HG02571 (cell line): ENCODE data around the gene COMMD2.

Experiments
- ATAC-seq: cut with Tn5 transposase; IDR thresholded peaks from one replicate; pipeline ENCODE4 v1.9.1; 2021; ENCODE audit warnings: mild to moderate bottlenecking, moderate library complexity; ENCODE audit not compliant: unreplicated experiment

Gene COMMD2

DNA sequence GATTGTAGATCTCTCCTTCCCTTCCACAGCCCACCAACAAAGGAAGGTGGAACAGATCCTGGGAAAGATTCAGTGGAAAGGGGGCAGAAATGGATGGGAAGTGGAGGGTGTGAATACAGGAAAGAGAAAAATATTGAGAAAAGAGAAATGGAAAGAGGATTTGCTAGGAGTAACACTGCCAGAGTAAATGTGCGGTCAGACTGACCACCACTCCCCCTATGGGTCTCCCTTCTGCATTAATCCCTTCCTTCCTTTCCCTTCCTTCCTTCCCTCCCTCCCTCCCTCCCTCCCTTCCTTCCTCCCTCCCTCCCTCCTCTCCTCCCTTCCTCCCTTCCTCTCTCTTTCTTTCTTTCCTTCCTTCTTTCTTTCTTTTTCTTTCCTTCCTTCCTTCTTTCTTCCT lies 12.0 kb upstream of the COMMD2 start:
- no peak for ATAC-seq

DNA sequence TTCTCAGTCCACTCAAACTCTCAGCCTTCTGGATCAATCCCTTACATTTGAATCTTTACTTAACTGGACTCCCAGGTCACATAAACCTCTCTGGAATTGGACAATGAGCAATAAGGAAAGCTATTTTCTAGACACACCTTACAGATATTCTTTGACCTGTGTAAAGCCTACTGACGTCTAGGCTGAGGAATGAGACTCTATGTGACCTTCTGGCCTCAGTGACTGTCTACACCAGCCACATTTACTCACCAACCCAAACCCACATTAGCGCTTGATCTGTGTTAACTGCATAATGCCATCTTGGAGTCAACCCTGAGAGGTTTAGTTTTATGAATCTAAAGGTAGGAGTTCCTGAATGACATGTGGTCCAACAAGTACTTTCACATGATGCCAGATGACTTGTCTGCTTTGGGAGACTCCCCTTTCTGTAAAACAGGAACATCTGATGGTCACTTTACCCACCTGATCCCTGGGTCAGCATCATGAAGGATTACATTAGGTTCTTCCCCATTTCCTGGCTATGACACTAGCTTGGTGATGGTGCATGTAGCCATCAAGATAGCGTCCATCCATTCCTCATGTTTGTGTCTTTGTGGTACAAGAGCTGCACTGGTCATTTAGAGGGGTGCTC lies 11.4 kb upstream of the COMMD2 start:
- ATAC-seq: no peak

DNA sequence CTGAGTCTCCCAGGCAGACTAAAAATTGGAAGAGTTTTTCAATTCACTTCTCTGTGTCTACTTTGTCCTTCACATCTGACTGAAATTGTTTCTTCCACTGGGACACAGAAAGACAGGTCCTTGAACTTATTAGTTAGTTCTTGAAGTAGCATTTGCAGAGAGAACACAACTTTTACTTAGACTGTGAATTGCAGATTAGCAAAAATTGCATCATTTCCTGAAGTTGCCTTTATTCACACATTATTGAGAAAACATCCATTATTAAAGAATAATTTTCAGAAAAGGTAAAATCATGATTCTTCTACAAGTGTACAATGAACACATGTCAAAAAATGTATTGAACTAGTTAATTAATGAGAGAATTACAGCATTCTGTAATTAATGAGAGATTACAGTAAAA lies 1.4 kb upstream of the COMMD2 start:
- ATAC-seq: no peak

DNA sequence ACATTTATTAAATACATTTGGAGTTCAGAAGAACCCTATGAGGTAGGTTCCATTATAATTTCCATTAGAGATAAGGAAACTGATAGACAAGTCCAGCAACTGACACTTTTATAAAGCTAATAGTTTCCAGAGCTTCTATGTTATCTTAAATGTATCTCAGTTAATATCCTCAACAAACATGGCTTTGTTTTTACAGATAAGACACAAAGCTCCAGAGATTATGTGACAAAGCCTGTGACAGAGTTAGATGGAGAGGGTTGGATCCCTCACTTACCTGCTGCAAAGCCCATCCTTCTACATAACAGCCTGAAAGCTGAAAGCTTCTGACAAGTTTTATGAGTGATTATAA lies 473 bp upstream of the COMMD2 start:
- ATAC-seq: peak; percentile 4

DNA sequence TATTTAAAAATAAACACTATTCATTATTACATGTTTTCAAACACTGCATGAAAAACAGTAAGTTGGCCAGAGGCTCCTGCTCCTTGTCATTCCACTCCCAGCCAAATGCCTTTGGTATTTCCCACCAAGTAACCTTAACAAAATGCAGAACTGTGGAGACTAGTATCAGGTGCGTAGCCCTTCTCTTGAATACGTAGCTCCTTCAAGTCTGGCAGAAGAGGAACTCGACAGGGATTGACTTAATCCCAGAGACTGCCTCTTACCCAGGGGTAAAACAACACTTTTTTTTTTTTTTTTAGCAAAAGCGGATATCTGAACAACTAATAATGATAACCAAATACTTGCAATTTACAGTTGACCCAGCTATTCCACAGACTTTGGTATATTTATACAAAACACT lies 738 bp downstream of the COMMD2 start:
- no peak for ATAC-seq

DNA sequence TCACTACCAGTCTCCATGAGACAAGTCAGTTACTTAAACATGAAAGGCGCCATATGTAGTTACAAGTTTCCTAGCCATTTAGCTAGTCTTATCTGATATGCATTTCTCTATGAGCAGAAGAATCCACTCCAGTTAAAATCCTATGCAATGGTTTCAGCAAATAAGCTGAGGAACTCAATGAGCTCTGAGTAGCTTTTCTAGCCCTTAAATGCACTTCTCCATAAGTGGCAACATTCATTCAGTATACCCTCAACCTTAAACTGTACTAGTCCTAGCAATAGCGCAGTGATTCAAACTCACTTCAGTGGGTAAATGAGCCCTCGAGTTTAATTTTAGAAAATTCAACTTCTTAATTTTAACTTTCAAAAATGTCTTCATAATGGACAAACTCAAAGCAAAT lies 7.7 kb downstream of the COMMD2 start:
- no peak for ATAC-seq

DNA sequence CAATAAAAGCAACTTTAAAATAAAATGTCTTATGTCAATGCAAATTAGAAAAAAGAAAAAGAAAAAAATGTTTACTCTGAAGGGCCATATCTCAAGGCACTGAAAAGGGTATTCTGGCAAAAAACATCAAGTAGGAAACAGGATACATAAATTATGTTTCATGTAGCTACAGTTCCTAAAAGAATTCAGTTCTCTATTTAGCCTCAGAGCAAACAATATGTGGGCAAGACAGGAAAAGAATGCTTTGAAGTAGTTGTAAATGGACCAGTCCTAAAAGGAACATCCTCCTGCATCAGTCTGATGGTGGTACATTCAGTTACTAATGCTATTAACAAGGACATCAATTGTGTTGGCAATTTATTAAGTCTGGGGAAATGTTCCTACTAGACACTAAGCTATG lies 8.1 kb downstream of the COMMD2 start:
- no peak for ATAC-seq

DNA sequence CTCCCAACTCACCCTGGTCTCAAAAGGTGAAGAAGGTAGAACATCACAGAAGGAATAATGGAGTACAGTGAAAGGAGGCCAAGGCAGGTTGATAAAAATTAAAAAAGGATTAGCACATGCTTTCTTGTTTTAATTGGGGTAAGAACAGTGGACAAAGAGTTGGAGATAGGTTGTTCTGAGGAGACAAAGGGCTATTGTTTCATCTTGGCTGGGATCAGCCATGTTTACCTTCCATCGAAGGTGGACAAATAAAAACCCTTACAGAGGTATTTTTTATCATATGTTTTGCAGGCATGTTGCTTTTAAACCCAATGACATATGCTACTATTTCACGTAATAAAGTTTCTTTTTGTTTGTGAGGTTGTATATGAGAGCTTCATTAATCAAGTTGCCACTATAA lies 12.9 kb downstream of the COMMD2 start:
- ATAC-seq: no peak

DNA sequence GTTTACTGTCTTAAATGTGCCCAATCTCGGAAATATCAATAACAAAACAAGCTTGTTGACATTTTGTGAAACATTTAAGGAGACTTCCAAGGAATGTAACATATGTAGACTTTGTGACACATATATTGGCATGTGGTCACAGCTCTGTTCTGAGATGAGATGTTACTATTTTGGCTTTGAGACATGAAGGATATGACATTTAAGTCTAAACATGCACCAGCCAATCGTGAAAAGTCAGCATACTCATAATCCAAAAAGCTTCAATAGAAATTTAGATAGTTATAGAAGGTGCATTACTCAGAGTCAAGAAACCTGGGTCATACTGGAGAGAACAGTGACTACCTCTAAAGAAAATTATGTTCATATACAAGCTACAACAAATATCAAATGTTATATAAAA lies 13.4 kb downstream of the COMMD2 start:
- ATAC-seq: no peak

DNA sequence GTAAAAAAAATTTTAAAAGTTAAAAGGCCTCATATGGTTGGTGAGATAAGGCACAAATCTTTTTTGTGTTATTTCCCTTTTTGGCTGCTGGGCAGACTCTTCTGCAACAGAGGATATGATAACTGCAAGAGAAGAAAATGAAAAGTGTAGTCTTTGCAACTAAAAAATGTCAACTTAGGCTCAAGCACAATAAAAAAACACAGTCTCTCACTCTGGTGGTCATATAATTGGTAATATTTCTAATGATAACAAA lies 15.4 kb downstream of the COMMD2 start:
- ATAC-seq: no peak

DNA sequence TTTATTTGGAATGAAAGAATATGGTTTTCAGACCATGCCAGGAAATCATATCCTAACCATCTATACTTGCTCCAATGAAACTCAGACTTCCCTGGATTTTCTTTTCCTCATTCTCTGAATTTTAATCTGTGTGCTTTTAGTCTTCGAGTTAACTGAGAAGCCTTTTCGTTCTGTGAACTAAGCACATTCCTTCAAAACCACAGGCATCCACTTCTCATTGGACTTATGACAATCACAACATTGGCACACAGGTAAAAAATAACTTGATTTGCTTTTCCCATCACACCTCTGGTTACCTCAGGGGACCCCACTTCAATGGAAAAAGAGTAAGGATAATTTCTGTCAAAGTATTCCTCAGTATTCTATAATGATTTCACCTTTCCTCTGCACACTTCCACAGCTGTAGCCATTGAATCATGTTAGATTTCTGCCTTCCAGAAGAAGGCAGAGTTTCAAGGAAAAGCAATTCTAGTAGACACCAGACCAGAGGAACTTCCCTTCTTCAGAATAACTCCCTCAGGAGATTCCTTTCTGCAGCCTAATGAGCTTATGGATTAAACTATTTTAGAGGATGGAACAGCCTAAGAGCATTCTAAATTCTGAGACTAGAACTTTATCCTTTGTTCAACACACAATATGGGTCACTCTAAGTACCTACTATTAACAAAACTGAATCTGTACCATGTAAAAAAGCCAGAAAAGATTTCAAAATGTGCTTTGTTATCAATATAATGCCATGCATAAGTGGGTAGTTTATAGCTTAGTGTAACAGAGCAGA lies 15.9 kb downstream of the COMMD2 start:
- ATAC-seq: no peak

DNA sequence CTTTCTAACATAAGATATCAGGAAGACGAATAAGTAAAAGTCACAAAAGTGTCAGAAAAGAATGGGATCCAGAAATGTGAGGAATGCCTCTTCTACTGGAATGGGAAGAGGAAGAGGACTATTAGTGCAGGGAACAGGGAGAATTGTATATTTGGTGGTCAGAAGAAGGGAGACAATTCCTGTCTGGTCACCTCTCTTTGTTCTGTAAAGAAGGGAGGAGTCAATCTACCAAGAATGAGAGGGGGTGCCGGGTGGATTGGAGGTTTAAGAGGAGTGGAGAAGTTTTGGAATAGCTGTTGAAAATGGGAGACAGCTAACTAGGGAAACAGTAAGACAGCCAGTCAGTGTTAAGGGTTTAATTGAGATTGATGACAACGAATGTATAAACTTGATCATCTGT lies 20.1 kb downstream of the COMMD2 start:
- ATAC-seq: no peak

DNA sequence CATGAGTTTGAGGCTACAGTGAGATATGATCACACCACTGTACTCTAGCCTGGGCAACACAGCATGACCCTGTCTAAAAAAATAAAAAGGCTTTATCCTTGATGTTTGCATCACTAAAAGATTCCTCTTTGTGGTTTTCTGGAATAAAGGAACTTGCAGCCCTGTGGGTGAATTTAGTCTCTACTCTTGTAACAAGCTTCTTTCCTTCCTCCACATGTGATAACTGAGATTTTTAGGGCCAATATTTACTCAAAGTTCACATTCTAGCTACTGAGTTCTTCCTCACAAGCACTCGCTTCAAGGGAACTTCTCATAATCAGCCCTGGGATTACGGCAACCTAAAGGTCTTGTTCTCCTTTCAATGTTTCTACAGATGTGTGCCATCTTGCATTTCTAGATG lies 24.6 kb downstream of the COMMD2 start:
- no peak for ATAC-seq

DNA sequence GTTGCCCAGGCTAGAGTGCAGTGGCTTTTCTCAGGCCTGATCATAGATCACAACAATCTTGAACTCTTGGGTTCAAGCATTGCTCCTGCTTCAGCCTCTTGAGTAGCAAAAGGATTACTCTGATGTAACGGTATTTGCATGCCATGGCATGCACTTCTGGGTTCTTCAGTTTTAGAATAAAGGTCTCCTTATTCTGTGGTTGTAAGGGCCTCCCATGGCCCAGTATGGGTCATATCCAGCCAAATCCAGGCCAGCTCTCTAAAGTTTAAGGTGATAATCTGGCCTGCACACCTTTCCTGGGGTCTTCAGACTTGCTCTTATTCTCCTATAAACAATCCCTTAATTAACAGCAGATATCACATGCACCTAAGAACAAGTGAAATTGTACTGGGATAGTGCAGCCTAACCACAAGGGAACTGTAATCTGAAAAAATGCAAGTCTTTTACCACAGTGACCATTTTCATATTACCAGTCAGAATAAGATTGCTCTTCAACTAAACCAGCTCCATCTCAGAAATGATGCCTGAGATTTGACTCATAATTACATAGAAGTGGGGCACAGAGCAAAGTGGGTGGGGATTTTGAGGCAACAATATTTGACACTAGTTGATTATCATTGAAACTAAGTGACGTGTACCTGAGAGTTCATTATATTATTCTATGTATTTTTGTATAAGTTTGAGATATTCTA lies 25.4 kb downstream of the COMMD2 start:
- peak; percentile 61 for ATAC-seq

DNA sequence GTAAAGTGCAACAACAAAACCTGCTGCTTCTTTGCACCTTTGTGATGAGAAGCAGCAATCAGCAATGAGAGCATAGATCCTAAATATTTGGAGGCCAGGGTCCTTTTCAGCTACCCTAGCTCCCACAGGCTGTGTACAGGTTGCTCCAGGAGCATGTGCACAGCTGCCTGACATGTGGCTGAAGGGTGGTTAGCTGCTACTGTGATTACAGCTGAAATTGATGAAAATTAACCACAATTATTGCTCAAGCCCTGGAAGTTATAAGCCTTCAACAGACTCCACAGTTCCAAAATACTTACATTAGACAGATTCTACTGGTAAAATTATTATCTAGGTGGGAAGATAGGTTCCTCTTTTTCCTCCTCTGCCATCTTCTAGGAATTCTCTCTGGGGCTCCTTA lies 28.5 kb downstream of the COMMD2 start:
- ATAC-seq: no peak

DNA sequence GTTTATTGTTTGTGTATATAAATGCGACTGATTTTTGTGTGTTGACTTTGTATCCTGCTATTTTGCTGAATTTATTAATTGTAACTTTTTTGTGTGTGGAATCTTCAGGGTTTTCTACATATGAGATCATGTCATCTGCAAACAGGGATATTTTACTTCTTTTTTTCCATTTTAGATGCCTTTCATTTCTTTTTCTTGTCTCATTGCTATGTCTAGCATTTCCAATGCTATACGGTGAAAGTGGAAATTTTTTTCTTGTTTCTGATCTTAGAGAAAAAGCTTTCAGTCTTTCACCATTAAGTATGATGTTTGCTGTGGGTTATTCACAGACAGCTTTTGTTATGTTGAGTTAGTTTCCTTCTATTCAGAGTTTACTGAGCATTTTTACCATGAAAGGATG lies 31.4 kb downstream of the COMMD2 start:
- no peak for ATAC-seq

DNA sequence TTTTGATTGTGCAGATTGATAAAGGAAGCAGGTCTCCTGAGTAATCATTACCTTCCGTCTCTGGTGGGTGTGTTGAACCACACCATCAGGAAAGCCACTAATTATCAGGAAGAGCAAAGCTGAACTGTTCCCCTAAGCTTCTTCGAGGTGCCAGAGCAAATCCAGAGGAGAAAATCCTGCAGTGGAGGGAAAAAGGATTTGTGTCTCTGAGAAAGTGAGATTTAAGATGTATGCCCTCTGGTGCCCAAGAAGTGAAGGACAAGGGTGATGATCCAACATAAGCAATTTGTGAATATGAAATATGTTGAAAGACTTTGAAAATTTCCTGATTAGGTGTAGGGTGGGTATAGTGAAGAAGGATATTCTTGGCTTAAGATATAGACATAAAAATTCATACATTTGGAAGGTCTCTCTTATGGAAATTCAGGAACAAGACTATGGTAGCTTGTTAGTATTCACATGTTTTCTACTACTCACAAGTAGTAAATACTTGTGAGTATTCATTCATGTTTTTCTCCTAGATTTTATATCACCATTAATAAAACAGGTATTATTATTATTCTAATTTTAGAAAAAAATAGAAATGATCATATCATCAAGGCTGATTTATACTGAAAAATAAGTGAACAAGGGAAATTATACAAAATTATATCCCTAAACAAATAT lies 34.8 kb downstream of the COMMD2 start:
- ATAC-seq: no peak

DNA sequence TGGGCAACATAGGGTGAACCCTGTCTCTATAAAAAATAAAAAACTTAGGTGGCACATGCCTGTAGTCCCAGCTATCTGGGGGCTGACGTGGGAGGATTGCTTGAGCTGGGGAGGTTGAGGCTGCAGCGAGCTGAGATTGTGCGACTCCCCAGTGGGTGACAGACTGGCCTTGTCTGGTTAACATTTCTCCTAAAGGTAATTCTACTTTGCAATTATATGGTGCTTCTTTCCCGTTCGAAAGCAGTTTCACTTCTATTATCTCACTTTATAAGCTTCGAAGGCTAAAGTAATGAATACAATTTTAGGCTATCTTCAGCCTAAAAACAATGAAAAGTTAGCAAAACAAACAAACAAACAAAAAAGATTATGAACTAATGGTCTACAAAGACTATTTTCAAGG lies 35.3 kb downstream of the COMMD2 start:
- ATAC-seq: no peak

DNA sequence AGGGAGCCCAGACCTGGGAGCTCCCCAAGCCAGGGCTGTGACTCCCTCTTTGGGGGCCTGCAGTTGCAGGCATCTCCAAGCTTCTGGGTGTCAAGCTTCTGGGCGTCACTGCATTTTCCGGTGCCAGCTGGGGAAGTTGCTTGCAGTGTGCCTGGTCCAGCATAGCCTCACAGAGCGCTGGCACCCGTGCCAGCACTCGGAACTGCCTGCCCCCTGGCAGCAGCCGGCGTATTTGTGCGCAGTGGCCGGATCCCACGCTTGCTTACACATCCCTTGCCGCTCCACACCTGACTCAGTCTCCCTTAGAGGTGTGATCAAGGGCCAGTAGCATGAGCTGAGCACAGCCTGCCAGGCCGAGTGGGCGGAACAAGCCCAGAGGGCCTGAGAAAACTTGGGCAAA lies 37.0 kb downstream of the COMMD2 start:
- no peak for ATAC-seq

DNA sequence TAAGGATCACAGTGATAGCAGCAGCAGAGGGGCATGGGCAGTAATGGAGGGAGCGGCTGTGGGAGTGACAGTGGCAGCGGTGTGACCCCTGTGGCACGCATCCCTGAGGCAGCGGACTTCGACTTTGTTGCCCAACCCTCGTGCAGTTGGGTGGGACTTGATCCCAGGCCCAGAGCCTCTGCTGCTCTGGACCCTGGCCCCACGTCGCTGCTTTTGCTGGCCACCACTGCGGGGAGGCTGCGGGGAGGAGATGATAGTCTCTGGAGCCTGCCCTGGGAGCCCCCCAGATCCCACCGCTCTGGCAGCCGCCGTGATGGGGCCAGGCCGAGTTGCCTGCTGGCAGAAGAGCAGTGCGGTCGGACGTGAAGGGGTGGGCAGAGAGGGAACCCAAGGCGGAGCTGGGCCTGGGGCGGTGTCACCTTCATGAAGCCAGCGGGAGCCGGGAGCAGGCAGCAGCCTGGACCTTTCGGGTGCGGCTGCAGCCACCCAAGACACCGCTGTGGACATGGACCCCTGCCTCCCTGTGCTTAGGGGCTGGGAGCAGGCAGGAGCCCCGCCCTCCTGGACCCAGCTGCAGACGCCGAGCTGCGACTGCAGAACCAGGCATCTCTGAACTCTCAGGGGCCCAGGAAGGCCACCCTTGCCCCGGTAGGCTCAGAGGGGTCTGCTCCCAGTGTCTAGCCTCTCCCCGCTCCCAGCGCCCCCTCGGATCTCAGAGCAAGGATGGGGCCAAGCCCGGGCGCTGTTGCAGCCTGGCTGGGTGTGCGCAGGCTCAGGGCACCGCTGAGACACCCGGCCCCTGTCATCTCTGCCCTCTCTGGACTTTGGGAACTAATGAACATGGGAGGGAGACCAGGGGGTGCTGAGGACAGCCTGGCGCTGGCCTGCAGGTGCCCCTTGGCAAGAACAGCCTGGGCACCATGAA lies 38.3 kb downstream of the COMMD2 start:
- ATAC-seq: no peak

DNA sequence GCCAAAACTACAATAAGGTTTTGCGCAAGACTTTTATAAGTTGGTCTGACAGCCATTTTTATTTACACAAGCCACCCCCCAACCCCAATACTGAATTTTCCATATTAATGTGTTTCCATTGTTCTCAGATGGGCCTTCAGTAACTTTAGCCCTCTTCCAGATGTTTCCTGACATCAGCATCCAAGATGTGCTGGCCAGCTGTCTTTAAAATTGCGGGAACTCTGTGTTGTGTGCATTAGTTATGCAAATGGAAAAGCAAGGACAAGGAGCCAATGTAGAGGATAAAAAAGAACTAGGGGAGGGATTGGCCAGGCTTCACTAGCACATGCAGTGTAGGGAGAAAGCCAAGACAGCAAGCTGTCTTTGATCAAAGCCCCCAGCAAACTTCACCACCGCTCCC lies 45.4 kb downstream of the COMMD2 start:
- ATAC-seq: no peak
